ENCODE results near the gene CLCN3. TPM values are rescaled to one million over a fixed set of nuclear protein-coding genes. Genes with fewer than 3 reads are reported as not detected.
"Not testable (repeated sequence)": the region's sequence is repeated elsewhere in the genome, so short reads cannot be mapped to it uniquely, and the experiment has no call there.

The CLCN3 gene
- polyA plus RNA-seq, 3 donors: 58.3 to 66.7 (median 64.3) TPM

DNA sequence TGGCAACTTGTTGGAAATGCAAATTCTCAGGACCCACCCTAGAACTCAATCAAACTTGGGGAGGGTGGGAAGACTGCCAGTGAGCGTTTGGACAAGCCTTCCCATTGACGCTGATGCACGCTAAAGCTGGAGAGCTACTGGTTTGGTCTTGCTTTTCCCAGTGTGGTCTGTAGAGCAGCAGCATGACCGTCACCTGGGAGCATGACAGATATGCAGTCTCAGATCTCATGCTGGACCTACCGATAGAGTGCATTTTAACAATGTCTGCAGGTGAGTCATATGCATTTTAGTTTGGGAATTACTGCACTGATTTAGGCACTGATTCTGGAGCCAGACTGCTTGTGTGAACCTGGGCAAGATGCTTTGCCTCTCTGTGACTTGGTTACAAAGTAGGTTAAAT is 110.2 kb downstream of the CLCN3 start:
- DNase-seq (ENCODE audit: extremely low read depth in 1 of 11, low read depth in 9 of 11, low spot score in 4 of 11): no peak

DNA sequence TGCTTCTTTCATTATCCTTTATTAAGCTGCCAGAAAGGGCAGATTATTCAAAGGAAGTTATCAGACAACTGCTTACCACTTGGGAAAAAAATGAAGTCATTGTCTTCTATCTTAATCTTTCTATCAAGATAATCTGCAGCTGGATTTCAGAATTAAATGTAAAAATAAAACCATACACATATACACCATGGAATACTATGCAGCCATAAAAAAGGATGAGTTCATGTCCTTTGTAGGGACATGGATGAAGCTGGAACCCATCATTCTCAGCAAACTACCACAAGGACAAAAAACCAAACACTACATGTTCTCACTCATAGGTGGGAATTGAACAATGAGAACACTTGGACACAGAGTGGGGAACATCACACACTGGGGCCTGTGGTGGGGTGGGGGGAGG is 118.2 kb downstream of the CLCN3 start:
- not testable (repeated sequence) for DNase-seq (ENCODE audit: extremely low read depth in 1 of 11, low read depth in 9 of 11, low spot score in 4 of 11)

DNA sequence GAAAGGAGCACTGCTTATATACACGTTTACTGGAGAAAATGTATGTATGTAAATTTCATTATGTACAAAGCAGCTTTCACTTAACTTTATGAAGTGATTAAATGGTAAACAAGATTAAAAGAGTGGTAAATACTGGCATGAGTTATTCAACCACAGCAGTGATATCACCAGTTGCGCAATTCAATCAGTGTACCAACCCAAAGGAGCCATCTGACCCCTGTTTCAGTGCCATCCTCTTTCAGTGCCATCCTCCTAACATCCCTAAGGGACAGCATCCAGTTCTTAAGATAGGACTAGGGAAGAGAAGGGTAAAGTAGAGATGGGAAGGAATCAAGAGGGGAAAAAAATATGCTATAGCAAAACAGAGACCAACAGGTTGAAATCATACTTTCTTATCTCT is 121.2 kb downstream of the CLCN3 start:
- DNase-seq (ENCODE audit: extremely low read depth in 1 of 11, low read depth in 9 of 11, low spot score in 4 of 11): no peak

DNA sequence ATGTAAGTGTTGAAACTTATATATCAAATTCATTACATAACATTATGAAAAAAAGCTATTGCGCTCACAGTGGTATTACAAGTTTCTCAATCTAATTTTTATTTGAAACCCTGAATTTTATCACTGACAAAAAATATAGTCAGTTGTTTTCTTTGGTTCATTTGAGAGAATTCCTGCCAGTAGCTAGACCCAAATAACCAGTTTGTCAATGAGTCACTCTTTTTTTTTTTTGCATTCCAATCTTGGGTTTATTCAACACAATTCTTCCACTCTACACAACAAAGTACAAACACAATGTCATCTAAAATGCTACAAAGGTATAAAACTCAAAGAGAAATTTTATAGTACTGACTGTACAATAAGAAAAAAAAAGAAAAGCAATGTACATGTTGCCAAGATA is 124.2 kb downstream of the CLCN3 start:
- DNase-seq (ENCODE audit: extremely low read depth in 1 of 11, low read depth in 9 of 11, low spot score in 4 of 11): no peak

DNA sequence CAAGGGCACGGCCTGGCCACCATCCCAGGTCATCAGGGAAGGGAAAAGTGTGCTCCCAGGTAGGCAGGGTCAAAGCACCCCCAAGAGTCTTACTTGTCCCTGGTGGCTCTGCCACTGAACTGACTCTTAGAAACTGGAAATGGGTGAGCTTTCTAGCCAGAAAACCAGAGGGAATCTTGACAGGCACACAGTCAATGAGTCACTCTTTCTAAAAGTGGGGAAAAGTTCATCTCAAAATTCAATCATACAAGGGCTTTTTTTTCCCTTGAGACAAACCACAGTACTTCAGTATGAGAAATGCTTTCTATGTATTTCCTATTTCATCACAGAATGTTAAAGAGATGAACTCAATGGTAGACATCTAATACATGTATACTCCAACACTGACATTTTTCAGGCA is 124.9 kb downstream of the CLCN3 start:
- no peak for DNase-seq (ENCODE audit: extremely low read depth in 1 of 11, low read depth in 9 of 11, low spot score in 4 of 11)

DNA sequence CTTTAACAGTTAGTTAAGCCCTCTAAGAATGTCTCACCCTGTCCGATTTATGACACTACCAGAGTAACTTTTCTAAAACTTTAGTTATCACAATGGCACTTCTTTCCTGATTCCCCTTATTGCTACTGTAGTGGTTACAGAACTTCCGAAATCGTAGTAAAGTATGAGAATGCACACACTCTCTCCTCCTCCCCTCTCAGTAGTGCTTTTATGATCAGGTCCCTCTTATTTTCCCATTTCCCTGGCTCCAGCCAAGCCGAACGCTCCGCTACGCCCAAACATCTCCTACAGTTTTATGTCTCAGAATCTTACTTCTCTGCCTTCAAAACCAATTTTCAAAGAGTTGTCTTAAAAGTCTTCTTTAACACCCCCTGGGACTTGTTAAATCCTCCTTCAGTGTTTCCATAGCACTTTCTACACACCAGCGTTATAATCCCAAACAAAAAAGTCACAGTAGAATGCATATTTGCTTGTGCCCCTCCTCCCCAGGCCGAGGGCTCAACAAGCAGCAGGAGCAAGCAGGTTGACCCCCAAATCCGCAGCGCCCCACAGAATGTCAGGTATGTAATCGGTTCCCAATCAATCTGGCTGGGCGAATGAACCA is 136.7 kb downstream of the CLCN3 start:
- peak in 1 of 11 donors; percentile 20 for DNase-seq (ENCODE audit: extremely low read depth in 1 of 11, low read depth in 9 of 11, low spot score in 4 of 11)

DNA sequence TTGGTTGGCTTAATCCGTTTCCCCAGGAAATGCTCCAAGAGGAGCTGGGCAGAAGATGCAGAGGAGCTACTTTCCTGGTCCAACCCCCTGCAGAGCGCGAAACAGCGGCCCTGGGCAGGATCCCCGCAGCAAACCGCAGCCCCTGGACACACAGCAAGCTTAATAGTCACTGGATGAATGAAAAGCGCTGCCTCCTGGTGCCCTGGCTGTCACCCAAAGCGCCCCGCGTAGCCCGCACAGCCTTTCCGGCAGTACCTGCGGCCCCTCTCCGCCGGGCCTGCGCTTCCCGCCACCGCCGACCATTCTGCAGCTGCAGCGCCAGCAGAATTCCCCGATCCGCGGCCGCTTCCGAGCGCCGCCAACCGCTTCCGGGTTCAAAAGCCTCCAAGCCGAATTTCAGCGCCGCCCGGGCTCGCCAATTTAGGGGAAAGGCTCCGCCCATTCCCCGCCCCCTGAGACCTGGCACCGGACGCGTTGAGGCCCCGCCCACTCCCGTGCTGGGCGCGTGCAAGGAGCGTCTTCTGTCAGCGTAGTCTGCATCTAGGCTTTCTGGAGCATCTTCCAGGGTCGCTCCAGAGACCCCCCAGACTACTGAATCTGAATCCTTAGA is 137.3 kb downstream of the CLCN3 start, which contains the start of gene HPF1:
HPF1 (minus strand) TSS at position 370 of the 610 bp plus-strand sequence; CDS start at position 303, 67 bp downstream.
- peak; percentile 65 to 89 (median 83) for DNase-seq (ENCODE audit: extremely low read depth in 1 of 11, low read depth in 9 of 11, low spot score in 4 of 11)

DNA sequence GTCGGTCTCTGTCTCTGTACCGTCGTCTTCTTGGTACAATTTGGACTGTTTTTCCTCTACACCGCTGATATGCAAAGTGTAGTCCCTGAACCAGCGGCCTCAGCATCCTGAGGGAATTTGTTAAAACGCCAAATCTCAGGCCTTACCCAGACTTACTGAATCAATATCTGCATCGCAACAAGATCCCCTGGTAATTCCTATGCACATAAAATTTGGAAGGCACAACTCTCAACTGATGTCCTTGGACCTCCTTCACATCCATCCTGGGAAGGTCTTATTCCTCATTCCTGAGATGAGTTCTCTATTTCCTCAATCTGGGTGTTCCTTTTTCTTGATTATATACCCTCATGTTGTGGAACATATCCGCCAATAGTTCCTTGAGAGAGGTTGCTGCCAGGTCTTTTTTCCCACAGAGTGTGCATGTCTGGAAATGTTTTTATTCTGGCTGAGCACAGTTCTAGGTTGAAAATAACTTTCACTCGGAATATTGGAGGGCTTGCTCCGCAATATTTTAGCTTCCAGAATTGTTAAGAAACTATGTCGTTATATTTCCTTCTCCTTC is 138.1 kb downstream of the CLCN3 start:
- DNase-seq (ENCODE audit: extremely low read depth in 1 of 11, low read depth in 9 of 11, low spot score in 4 of 11): no peak

DNA sequence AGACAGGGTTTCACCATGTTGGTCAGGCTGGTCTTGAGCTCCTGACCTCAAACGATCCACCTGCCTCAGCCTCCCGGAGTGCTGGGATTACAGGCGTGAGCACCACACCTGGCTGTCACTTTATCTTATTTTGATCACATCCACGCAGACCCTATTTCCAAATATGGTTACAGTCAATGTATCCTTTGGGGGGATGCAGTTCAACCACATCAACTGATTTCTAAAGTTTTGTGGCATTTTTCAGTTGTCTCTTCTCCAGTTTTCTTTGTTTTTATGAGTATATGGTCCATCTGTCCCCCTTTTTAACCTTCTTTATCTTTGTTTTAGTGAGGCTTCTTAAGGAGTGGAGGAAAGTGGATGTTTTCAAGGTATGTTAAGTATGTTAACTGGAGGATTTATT is 141.5 kb downstream of the CLCN3 start:
- DNase-seq (ENCODE audit: extremely low read depth in 1 of 11, low read depth in 9 of 11, low spot score in 4 of 11): no peak

DNA sequence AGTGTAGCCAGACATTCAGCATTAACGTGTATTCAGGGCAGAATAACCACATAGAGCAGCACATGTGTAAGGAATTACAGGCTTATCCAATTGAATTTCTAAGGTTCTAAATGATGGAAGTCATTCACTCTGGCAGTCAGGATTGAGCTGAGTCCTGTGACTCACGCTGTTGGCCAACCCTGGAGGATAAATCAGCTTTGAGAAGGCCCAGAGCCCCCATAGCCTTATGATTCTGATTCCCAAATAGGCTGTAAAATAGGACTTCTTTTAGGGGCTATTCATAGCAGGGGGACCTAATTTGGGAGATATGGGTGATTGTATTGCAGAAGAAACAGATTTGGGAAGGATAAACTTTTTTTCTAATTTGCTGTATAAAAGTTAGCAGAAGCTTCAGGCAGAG is 145.5 kb downstream of the CLCN3 start:
- no peak for DNase-seq (ENCODE audit: extremely low read depth in 1 of 11, low read depth in 9 of 11, low spot score in 4 of 11)

DNA sequence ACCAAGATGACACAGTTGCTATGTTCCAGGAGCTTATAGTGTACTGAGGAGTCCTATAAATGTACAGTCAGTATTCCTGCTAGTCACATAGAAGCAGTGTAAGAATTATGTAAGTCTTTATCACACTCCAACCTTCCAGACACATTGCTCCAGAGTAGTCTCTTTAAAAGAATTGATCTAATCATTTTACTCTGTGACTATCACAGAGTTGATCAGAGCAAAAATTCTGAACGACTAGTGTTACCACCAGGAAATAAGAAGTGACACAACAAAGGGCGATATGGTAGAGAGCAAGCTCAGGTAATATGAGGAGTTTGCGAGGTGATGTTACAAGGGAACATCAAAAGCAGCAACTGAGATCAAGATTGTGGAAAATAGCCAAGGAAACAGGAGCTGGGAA is 146.4 kb downstream of the CLCN3 start:
- DNase-seq (ENCODE audit: extremely low read depth in 1 of 11, low read depth in 9 of 11, low spot score in 4 of 11): no peak

DNA sequence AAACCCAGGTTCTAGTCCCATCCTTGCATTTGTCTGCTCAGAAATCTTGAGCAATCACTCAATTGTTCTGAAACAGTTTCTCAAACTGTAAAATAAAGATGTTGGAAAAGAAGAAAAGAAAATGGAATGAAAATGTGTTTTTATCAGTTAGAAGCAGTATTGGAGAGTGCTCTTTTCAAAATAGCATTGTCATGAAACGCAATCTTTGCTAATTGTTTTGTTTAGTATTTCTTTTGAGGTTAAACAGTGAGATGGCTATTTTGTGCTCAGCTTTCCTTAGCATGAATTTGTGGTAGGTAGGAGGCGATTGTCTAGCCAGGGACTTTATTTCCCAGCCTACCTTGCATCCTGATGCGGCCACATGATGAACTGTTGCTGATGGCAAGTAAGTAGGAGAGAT is 148.0 kb downstream of the CLCN3 start:
- no peak for DNase-seq (ENCODE audit: extremely low read depth in 1 of 11, low read depth in 9 of 11, low spot score in 4 of 11)

DNA sequence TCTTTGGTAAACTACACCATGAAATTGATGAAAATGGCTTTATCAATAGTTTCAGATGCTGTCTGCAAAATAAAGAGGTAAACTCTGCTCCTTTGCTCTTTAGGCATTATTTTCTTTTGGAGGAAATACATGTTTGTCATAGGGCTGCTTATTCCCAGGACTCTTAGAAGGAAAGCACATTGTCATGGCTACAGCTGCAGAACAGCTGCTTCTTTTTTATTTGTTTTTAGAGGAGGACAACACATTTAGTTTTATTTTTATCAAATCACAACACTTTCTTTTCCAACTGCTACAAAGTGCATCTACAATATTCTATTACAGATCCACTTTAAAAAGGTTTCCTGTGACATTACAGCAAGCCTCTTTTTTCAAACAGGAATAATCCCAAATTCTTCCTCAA is 150.0 kb downstream of the CLCN3 start:
- DNase-seq (ENCODE audit: extremely low read depth in 1 of 11, low read depth in 9 of 11, low spot score in 4 of 11): peak in 2 of 11 donors; percentile 25 to 41

DNA sequence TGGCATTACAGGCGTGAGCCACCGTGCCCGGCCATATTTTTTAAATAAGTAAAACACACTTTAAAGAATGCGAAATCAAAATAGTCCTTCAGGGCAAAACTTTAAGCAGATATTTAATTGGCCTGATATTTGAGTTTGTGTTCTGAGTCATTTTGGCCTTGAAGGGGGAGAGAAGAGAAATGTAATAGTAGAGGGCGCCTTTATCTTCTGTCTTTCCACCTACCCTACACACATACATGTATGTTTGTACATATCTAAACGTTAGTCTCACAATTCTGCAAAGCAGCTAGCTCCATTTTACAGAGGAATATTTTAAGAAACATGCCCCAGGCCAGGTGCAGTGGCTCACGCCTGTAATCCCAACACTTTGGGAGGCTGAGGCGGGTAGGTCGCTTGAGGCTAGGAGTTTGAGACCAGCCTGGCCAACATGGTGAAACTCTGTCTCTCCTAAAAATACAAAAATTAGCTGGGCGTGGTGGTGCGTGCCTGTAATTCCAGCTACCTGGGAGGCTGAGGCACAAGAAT is 151.2 kb downstream of the CLCN3 start:
- not testable (repeated sequence) for DNase-seq (ENCODE audit: extremely low read depth in 1 of 11, low read depth in 9 of 11, low spot score in 4 of 11)

Other genes starting within 250 kb of the CLCN3 start
- 10 to 100 TPM; 21.4 to 27.4 (median 23.5) TPM for gene NEK1, start 8.0 kb upstream of the CLCN3 start, polyA plus RNA-seq (ENCODE audit: insufficient read length in 3 of 3)
- 10 to 100 TPM; 37.6 to 49.0 (median 47.6) TPM for gene HPF1, start 137.4 kb downstream of the CLCN3 start, polyA plus RNA-seq (ENCODE audit: insufficient read length in 3 of 3)